K562 (cell line): ENCODE measurements around the gene SUN5. TPM values are rescaled to one million over a fixed set of nuclear protein-coding genes. Genes with fewer than 3 reads are reported as not detected.

Source experiments
- ATAC-seq: fragments of 200-7000 bp; cut with Tn5 transposase; 3 replicates; pipeline ENCODE4 v1.9.1; 2020; ENCODE audit warnings: moderate library complexity
- BruUV-seq: library from RNA; stranded (reverse); fragments of 400-500 nt; replicated peaks from 2 replicates; lab custom pipeline; 2021; lab: Mats Ljungman, UMichigan
- CTCF ChIA-PET: fragments of 300-600 bp; formaldehyde crosslinking; extraction: SDS; loops from one replicate; lab custom pipeline; 2021; ENCODE audit warnings: low intra/inter-chr PET ratio; lab: Yijun Ruan, JAX
- POLR2A ChIA-PET: fragments of 300-600, 350-650 bp; sonication (Branson Sonifier 250); formaldehyde crosslinking; extraction: SDS; loops from one replicate; lab custom pipeline; 2021; ENCODE audit warnings: antibody characterized with exemption, inconsistent platforms; lab: Yijun Ruan, JAX
- DNase-seq, 4 experiments: peaks; one replicate each; pipeline versions ENCODE4 v3.0.0 to v3.0.0-alpha.2; 2011 to 2018; ENCODE audit warnings: low spot score in 3 of 4, mixed read lengths in 3 of 4; ENCODE audit errors: extremely low read depth in 1 of 4
- FAIRE-seq: peaks from 2 replicates; lab custom pipeline; 2011; peaks lifted over from hg19 to GRCh38; lab: Jason Lieb, UNC
- H2AFZ ChIP-seq: 2 replicates; pipeline ENCODE4 v1.6.0; 2011; ENCODE audit warnings: low read depth, low read length, control low read depth, inconsistent platforms
- H3K27ac ChIP-seq: fragments of 200-600 bp; 3 replicates; pipeline ENCODE4 v1.8.0; 2011; ENCODE audit warnings: low read depth, mild to moderate bottlenecking, control low read depth, inconsistent platforms, low read length, moderate library complexity, mixed read lengths; ENCODE audit errors: extremely low read depth
- H3K27me3 ChIP-seq, 2 experiments: fragments of 300-600 bp in 1 of 2; 2 replicates in 1 of 2; 3 replicates in 1 of 2; pipeline versions ENCODE4 v1.6.0 to v1.8.0; 2011; ENCODE audit warnings: inconsistent platforms in 2 of 2, low read length in 2 of 2, mild to moderate bottlenecking in 1 of 2, mixed read lengths in 1 of 2, moderate library complexity in 1 of 2; ENCODE audit not compliant: control insufficient read depth in 2 of 2, insufficient read depth in 2 of 2
- H3K36me3 ChIP-seq: fragments of 300-600 bp; 3 replicates; pipeline ENCODE4 v1.8.0; 2011; ENCODE audit warnings: mild to moderate bottlenecking, low read length, inconsistent platforms; ENCODE audit not compliant: control insufficient read depth, insufficient read depth
- H3K4me1 ChIP-seq, 2 experiments: fragments of 200-600 bp in 1 of 2; replicated peaks in 1 of 2; 2 replicates in 1 of 2; 3 replicates in 1 of 2; pipeline versions ENCODE4 v1.5.1 to v1.8.0; 2011; ENCODE audit warnings: inconsistent platforms in 2 of 2, low read length in 2 of 2, mild to moderate bottlenecking in 1 of 2, mixed read lengths in 1 of 2, moderate library complexity in 1 of 2; ENCODE audit not compliant: control insufficient read depth in 2 of 2, insufficient read depth in 2 of 2
- H3K4me2 ChIP-seq: 2 replicates; pipeline ENCODE4 v1.6.1; 2011; ENCODE audit warnings: low read length, control low read depth, inconsistent platforms, mixed read lengths; ENCODE audit not compliant: insufficient read depth
- H3K4me3 ChIP-seq: fragments of 200-600 bp; sonication (generic), shearing (Covaris generic); 2 replicates; pipeline ENCODE4 v1.5.1; 2016; ENCODE audit warnings: control low read depth, inconsistent platforms
- H3K79me2 ChIP-seq: fragments of 200-600 bp; 3 replicates; pipeline ENCODE4 v1.8.0; 2011; ENCODE audit warnings: low read length, inconsistent platforms; ENCODE audit not compliant: control insufficient read depth, insufficient read depth
- H3K9ac ChIP-seq, 2 experiments: 2 replicates each; pipeline versions ENCODE4 v1.6.0 to v1.6.1; 2011; ENCODE audit warnings: low read depth in 2 of 2, low read length in 2 of 2, control low read depth in 1 of 2, inconsistent platforms in 1 of 2, mild to moderate bottlenecking in 1 of 2, mixed read lengths in 1 of 2; ENCODE audit not compliant: insufficient read depth in 1 of 2
- H3K9me1 ChIP-seq: one replicate; pipeline ENCODE4 v1.6.0; 2011; ENCODE audit warnings: inconsistent platforms, mild to moderate bottlenecking, low read length, moderate library complexity; ENCODE audit not compliant: control insufficient read depth, insufficient read depth
- H3K9me3 ChIP-seq: replicated peaks from 2 replicates; pipeline ENCODE4 v1.5.1; 2011; ENCODE audit warnings: low read depth, low read length, inconsistent platforms; ENCODE audit not compliant: control insufficient read depth, insufficient read depth
- H4K20me1 ChIP-seq: replicated peaks from 2 replicates; pipeline ENCODE4 v1.6.1; 2011; ENCODE audit warnings: low read length, inconsistent platforms, mixed read lengths; ENCODE audit not compliant: control insufficient read depth, insufficient read depth
- ETV1 ChIP-seq: fragments of 450-650 bp; conservative IDR thresholded peaks from 2 replicates; pipeline ENCODE4 v1.6.1; 2016; ENCODE audit warnings: missing genetic modification characterization, control low read depth, low read depth, missing compliant biosample characterization
- GTF2E2 ChIP-seq: fragments of 200-800 bp; sonication (Bioruptor generic); IDR thresholded peaks from 2 replicates; pipeline ENCODE4 v1.6.1; 2016; ENCODE audit warnings: missing genetic modification characterization, missing compliant biosample characterization
- HDAC2 ChIP-seq: fragments of 450-650 bp; IDR thresholded peaks from 2 replicates; pipeline ENCODE4 v1.6.1; 2016; ENCODE audit warnings: mild to moderate bottlenecking
- NFRKB ChIP-seq: fragments of 450-650 bp; IDR thresholded peaks from 2 replicates; pipeline ENCODE4 v1.6.1; 2016; ENCODE audit warnings: low read depth
- POLR2AphosphoS2 ChIP-seq: IDR thresholded peaks from 2 replicates; pipeline ENCODE4 v1.6.1; 2012; ENCODE audit warnings: low read length, improper control_type of control experiment
- TFAM ChIP-seq: fragments of 250-450 bp; sonication (Bioruptor Pico); conservative IDR thresholded peaks from 2 replicates; pipeline ENCODE4 v1.5.0; 2021; ENCODE audit warnings: mild to moderate bottlenecking, moderate library complexity
- ZNF408 ChIP-seq: fragments of 250-450 bp; sonication (Bioruptor Pico); IDR thresholded peaks from 2 replicates; pipeline ENCODE4 v1.4.0; 2020; ENCODE audit warnings: low read depth, mild to moderate bottlenecking, moderate library complexity
- WGBS: fragments of 100-300 bp; shearing (Covaris generic); methylation state at CpG from one replicate; pipeline ENCODE4 v1.1.6; 2016; ENCODE audit warnings: low coverage, mixed read lengths; ENCODE audit not compliant: insufficient coverage; ENCODE audit errors: missing lambda C conversion rate; 5-methylcytosine and 5-hydroxymethylcytosine counted together
- in situ Hi-C: fragments of 300-500 bp; cut with MboI; formaldehyde crosslinking; loops from 4 replicates; pipeline ENCODE4 v1.15.0; 2018; ENCODE audit warnings: inconsistent platforms, mixed read lengths
- intact Hi-C: fragments of 100-400 bp; cut with micrococcal nuclease; formaldehyde crosslinking; loops from 2 replicates; pipeline ENCODE4 v1.14.2; 2022
- polyA plus RNA-seq, 8 experiments: library from polyadenylated mRNA; depleted of rRNA in 4 of 8; stranded (reverse) in 5 of 8; unstranded in 3 of 8; fragments of >200 nt; fragmentation: Nextera tagmentation in 2 of 8; fragmentation: Illumina TruSeq in 1 of 8; extraction: Ambion mirVana in 2 of 8; extraction: Trizol in 1 of 8; gene quantifications; 2 replicates each; pipeline versions ENCODE4 v1.2.1 to v1.2.3, GENCODE V29; 2011 to 2014; ENCODE audit warnings: inconsistent platforms in 1 of 8, missing spikeins in 1 of 8
- total RNA-seq, 7 experiments: library from RNA; depleted of rRNA in 6 of 7; stranded (reverse); fragments of >200 nt in 6 of 7; fragmentation: Illumina TruSeq in 2 of 7; extraction: Trizol in 2 of 7; gene quantifications; 2 replicates each; pipeline versions ENCODE4 v1.2.1 to v1.2.3, GENCODE V29; 2011 to 2021; ENCODE audit warnings: low replicate concordance in 1 of 7
- TF ChIP-seq, protein P1 (sequence below): fragments of 450-650 bp; formaldehyde crosslinking; IDR thresholded peaks from 2 replicates; pipeline ENCODE4 v1.4.0; 2022; ENCODE audit warnings: missing genetic modification characterization
- TF ChIP-seq, protein P2 (sequence below), 3 experiments: fragments of 200-800 bp in 1 of 3; sonication (Bioruptor generic) in 1 of 3; sonication (generic) in 1 of 3; formaldehyde crosslinking in 1 of 3; IDR thresholded peaks; 2 replicates each; pipeline versions ENCODE4 v1.6.1 to v1.8.0; 2016 to 2022; ENCODE audit warnings: mild to moderate bottlenecking in 2 of 3, missing compliant biosample characterization in 2 of 3, missing genetic modification characterization in 2 of 3, missing genetic modification reagents in 1 of 3
- TF ChIP-seq, protein P3 (sequence below): fragments of 250-450 bp; sonication (Bioruptor Pico); IDR thresholded peaks from 2 replicates; pipeline ENCODE4 v1.5.0; 2021
- TF ChIP-seq, protein P4 (sequence below): sonication (generic); formaldehyde crosslinking; IDR thresholded peaks from 2 replicates; pipeline ENCODE4 v1.5.0; 2020; ENCODE audit warnings: missing genetic modification reagents
- TF ChIP-seq, protein P5 (sequence below): fragments of 450-650 bp; formaldehyde crosslinking; IDR thresholded peaks from 2 replicates; pipeline ENCODE4 v1.4.0; 2020; ENCODE audit warnings: mild to moderate bottlenecking, moderate library complexity

SUN5 gene
- total and polyA plus RNA-seq, 9 of the 15 experiments (the other 6 are each of a cell fraction or from before 2014, with no cell fraction given), result not detected

DNA sequence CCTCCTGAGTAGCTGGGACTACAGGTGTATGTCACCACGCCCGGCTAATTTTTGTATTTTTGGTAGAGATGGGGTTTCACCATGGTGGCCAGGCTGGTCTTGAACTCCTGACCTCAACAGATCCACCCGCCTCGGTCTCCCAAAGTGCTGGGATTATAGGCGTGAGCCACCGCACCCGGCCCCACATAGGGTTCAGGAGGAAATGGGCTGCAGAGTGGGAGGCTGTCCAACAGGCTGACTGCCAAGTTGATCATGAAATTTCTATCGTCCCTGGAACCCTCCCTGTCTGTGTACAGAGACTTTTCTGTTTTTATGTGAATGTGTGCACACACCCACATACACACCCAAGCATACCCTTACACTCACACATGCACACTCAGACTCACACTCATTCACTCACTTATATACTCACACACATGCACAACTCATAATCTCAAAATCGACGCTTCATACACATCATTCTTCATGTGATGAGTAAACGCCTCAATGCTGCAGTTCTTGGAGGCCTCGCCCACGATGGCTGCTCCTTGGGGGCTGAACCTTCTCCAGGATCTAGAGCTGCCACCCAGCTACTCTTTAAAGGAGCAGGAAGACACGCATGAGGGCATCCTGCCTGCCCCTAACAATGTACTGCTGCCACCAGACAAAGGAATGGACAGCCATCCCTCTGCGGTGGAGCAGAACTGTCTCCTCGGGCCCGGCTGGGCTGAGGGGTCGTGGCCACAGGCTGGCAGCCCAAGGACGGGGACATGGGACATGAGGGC is 35.6 kb downstream of the SUN5 start:
- Histone ChIP-seq H3K9me1 (no peaks in the 10 kb centered on the region), H3K9me3 (no peaks in the 10 kb centered on the region), H3K4me3 (no peak overlapping the region), H3K4me2 (no peak overlapping the region), H4K20me1 (no peaks in the 10 kb centered on the region; the same call in 1 of the 2 replicates), H3K36me3 (no peaks in the 10 kb centered on the region), H3K79me2 (no peaks in the 10 kb centered on the region), H3K4me1 (peaks cover 5 to 8% of the 10 kb centered on the region in 2 experiments; a peak in 3 of 5 replicates), H2AFZ (no peak overlapping the region), H3K27me3 (peaks cover 25 to 62% of the 10 kb centered on the region in 2 experiments), H3K9ac (peak overlapping the region in 1 of 2 experiments; percentile 4; a peak in 1 of 4 replicates), H3K27ac (no peak overlapping the region)
- FAIRE-seq (no peak), DNase-seq (no peak), ATAC-seq (no peak)
- 2% methylated on average over 19 of the region's 19 CpGs for WGBS
- no TSS peak for BruUV-seq
- POLR2A ChIA-PET, result no interaction called here
- CTCF ChIA-PET, result no interaction called here
- intact Hi-C loops, result no loop called here
- in situ Hi-C loops, result no loop called here
- TF ChIP-seq, protein P1, sequence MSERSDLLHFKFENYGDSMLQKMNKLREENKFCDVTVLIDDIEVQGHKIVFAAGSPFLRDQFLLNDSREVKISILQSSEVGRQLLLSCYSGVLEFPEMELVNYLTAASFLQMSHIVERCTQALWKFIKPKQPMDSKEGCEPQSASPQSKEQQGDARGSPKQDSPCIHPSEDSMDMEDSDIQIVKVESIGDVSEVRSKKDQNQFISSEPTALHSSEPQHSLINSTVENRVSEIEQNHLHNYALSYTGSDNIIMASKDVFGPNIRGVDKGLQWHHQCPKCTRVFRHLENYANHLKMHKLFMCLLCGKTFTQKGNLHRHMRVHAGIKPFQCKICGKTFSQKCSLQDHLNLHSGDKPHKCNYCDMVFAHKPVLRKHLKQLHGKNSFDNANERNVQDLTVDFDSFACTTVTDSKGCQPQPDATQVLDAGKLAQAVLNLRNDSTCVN (CRISPR knock-in tag), result no peak
- no peak for TF ChIP-seq POLR2AphosphoS2
- no peak for TF ChIP-seq GTF2E2 (tag)
- TF ChIP-seq, protein P2, sequence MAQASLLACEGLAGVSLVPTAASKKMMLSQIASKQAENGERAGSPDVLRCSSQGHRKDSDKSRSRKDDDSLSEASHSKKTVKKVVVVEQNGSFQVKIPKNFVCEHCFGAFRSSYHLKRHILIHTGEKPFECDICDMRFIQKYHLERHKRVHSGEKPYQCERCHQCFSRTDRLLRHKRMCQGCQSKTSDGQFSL (CRISPR knock-in tag; IDR thresholded peaks at IDR 0.05), result no peak
- TF ChIP-seq, protein P2 (tag; IDR thresholded peaks at IDR 0.05), result no peak
- no peak for TF ChIP-seq ETV1 (tag)
- no peak for TF ChIP-seq TFAM (CRISPR knock-in tag)
- TF ChIP-seq, protein P3, sequence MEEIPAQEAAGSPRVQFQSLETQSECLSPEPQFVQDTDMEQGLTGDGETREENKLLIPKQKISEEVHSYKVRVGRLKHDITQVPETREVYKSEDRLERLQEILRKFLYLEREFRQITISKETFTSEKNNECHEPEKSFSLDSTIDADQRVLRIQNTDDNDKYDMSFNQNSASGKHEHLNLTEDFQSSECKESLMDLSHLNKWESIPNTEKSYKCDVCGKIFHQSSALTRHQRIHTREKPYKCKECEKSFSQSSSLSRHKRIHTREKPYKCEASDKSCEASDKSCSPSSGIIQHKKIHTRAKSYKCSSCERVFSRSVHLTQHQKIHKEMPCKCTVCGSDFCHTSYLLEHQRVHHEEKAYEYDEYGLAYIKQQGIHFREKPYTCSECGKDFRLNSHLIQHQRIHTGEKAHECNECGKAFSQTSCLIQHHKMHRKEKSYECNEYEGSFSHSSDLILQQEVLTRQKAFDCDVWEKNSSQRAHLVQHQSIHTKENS, result no peak
- TF ChIP-seq, protein P4, sequence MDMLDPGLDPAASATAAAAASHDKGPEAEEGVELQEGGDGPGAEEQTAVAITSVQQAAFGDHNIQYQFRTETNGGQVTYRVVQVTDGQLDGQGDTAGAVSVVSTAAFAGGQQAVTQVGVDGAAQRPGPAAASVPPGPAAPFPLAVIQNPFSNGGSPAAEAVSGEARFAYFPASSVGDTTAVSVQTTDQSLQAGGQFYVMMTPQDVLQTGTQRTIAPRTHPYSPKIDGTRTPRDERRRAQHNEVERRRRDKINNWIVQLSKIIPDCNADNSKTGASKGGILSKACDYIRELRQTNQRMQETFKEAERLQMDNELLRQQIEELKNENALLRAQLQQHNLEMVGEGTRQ (CRISPR knock-in tag), result no peak
- TF ChIP-seq NFRKB, result no peak
- no peak for TF ChIP-seq HDAC2
- TF ChIP-seq, protein P5, sequence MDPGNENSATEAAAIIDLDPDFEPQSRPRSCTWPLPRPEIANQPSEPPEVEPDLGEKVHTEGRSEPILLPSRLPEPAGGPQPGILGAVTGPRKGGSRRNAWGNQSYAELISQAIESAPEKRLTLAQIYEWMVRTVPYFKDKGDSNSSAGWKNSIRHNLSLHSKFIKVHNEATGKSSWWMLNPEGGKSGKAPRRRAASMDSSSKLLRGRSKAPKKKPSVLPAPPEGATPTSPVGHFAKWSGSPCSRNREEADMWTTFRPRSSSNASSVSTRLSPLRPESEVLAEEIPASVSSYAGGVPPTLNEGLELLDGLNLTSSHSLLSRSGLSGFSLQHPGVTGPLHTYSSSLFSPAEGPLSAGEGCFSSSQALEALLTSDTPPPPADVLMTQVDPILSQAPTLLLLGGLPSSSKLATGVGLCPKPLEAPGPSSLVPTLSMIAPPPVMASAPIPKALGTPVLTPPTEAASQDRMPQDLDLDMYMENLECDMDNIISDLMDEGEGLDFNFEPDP (CRISPR knock-in tag), result no peak
- TF ChIP-seq ZNF408 (CRISPR knock-in tag), result no peak
